CD4-positive, alpha-beta T cell treated with Interleukin-6 for 4 hours (primary cell): ENCODE data around the gene KRT2.

ENCODE experiments used
- DNase-seq: peaks from one replicate; pipeline ENCODE4 v3.0.0-alpha.2; 2020; ENCODE audit warnings: mixed read lengths

The KRT2 gene

GRCh38 chr12:52651726-52652261, at the start of gene KRT2:
Gene KRT2, minus strand, starts transcription at chr12:52652211. Its CDS starts 69 bp downstream, at chr12:52652142.
- DNase-seq, result no peak

DNA sequence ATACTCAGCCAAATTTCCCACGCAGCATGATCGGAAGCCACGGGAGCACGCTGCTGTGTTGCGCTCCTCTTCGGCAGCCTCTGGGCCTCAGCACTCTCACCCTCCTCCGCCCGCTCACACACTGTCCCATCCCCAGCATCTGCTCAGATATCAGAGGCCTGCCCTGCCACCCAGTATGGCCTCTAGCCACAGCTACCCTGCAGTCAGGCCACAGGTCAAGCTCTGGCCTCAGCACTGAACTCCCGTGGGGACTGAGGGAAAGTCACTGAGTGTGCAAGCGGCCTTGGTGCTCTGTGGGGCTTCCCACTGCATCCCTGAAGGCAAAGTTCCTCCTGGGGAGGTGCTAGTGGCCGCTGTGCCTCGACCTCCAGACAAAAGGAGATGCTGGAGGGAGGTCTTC, 49.3 kb upstream of the KRT2 start:
- no peak for DNase-seq

- no peak for DNase-seq
Observed at GRCh38 chr12:52699960-52700359, 47.9 kb upstream of the KRT2 start.

DNA sequence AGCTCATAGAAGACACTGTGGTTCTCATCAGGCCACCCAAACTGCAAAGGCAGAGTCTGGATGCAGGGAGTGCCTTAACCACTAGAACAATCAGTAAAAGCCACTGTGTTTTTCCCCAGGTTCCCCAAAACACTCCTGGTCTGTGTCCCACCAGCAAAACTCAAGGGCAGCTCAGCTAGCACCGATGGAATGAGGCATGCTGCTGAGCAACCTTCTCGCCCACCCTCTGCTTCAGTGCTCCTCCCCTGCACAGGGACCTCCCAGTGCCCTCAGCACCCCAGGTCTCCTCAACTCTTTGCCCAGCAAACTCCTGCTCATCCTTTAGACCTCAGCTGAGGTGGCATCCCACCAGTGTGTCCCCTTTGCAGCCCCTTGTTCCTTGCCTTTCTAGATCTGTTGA, 47.4 kb upstream of the KRT2 start:
- DNase-seq, result no peak

DNA sequence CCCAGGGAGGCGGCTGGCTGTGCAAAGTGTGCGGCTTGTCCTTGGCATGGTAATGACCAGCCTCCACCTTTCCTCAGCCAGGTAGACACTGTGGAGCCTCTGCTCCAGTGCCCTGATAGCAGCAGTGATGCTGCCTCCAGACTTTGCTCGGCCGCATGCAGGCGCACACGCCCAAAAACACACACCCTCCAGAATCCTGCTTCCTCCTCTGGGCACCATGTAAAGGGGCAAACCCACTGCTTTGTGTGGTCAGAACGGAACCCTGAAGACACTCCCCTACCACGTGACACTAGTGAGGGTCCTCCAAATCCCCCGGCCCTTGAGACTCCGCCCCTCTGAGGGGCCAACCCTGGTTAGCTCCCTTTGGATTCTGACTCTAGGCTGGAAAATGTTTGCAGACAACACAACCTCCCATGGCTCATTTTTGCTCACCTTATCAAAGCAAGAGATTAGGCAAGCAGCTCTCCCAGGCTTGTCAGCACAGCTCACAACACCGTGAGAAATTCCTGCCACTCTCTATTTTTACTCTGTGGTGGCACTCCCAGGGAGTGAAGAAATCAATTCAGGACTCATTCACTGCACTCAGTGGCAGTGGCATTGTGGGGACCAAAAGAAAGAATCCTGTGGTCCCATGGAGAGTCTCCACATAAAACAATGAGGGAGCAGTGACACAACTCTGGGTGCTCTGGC, 46.8 kb upstream of the KRT2 start:
- no peak for DNase-seq

DNA sequence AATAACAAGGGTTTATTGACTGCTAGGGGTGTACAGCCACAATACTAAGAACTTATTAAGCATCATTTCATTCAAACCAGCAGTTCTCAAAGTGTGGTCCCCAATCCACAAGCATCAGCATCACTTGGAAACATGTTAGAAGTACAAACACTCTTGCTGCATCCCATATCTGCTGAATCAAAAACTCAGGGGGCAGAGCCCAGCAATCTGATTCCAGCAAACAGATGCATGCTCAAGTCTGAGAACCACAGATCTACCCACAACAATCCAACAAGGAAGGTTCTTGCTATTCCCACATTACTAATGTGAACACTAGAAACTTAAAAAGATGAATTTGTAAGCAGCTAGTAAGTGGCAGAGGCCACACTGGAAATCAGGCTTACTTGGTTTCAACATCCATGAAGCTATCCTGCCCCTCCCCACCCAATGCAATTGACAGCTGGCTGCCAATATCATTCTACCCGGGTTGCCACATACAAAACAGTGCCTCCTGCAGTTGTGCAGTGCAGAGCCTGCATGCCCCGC, 45.1 kb upstream of the KRT2 start:
- DNase-seq, result no peak

- DNase-seq, result no peak
Observed at GRCh38 chr12:52696588-52696987, 44.6 kb upstream of the KRT2 start.

DNA sequence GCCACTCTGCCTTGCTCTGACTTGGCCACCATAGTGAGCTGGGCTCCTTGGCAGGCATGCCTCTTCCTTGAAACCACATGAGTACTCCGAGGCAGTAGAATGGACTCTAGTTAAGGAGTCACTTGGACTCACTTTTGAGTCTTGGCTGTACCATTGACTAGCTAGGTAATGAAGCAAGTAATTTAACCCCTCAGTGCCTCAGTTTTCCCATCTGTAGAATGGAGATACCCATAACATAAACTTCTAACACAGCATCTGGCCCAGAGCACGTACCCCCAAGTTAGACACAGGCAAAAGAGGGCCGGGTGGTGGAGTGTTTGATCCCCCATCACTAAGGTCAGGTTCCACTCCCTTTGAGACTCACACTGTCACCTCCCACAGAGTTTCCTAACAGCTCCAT, 43.0 kb upstream of the KRT2 start:
- no peak for DNase-seq

GRCh38 chr12:52694151-52694550, 42.1 kb upstream of the KRT2 start:
- no peak for DNase-seq

DNA sequence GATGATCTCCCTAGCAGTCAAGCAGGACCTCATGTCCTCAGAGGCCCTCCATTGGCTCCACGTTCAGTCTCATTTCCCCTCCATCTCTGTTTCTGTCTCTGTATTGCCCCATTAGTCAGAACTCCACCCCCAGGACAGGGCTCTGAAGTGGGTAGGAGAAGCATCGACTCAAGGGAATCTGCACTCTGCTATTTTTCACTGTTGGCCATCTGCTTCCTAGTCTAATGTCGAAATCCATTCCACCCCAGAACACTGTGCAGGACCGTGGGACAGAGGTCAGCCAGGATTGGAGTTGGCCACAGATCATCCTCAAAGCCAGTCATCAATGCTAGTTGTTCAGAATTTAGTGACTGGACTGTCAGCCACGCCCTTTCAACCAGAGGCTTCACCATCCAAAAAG, 41.2 kb upstream of the KRT2 start:
- DNase-seq, result no peak

DNA sequence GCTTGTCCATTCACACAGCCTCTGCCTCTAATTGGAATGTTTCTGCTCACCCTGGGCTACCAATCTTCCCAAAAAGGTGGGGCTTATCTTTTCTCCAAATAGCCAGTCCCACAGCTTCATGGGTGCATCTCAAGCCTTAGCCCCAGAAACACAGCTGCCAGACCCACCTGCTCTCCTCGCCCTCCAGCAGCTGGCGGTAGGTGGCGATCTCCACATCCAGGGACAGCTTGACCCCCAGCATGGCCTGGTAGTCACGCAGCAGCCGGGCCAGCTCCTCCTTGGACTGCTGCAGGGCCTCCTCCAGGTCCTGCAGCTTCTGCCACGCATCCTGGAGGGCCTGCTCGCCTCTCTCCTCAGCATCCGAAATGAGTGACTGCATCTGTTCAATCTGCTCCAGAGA, 40.2 kb upstream of the KRT2 start:
- DNase-seq, result no peak

DNA sequence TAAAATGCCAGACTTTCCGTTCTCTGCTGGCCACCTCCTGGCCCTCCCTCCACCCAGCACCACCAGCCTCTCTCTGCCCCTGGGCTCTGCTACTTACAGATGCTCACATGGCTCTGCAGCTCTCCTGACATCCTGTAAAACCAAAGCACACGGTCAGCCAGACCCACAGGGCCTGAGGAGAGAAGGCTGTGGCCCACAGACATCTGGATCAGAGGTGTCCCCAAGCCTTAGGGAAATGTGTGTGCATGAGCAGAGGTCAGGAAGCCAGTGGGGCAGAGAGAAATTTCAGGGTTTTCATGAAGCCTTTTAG, 39.8 kb upstream of the KRT2 start:
- no peak for DNase-seq

DNA sequence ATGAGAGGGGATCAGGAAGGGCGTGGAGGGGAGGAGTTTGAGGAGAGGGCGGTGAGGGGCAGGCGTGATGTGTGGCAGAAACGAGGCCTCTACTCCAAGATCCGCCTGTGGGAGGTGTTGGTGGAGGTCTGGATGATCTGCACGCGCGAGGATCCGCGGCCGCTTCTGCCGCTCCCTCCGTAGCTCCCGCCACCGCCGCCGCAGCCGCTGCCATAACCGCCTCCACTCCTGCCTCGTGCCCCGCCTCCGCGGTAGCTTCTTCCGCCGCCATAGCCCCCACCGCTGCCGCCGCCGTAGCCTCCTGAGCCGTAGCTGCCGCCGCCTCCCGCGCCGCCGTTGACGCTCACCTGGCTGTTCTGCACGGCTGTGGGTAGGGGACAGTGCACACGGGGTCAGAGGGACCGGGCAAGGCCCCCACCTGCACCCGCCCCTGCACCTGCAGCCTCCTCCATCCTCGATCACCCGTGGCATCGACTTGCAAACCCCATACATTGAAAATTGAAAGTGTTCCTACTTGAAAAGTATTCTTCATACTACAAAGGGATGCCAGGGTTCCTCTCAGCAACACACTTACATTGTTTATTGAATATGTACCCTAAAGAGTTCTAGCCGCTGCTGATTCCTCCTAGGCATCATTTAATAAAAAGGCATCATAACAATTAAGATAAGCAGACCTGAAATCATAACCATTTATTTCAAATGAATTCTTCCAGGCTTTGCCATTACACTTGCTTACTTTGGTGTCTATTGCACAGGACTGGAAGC, 39.2 kb upstream of the KRT2 start:
- DNase-seq, result peak; percentile 76

GRCh38 chr12:52690351-52691075, 38.5 kb upstream of the KRT2 start:
- peak; percentile 8 for DNase-seq

GRCh38 chr12:52689936-52690335, 37.9 kb upstream of the KRT2 start:
- no peak for DNase-seq

DNA sequence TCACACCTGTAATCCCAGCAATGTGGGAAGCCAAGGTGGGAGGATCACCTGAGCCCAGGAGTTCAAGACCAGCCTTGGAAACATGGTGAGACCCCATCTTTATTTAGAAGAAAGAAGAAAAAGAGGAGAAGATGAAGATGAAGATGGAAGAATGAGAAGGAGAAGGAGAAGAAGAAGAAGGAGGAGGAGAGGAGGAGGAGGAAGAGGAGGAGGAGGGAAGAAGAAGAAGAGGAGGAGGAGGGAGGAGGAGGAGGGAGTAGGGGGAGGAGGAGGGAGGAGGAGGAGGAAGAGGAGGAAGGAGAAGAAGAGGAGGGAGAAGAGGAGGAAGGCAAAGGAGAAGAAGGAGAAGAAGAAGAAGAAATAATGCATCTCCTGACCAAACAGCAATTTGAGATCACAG, 37.2 kb upstream of the KRT2 start:
- no peak for DNase-seq

- DNase-seq, result no peak
Observed at GRCh38 chr12:52688481-52688880, 36.5 kb upstream of the KRT2 start.

DNA sequence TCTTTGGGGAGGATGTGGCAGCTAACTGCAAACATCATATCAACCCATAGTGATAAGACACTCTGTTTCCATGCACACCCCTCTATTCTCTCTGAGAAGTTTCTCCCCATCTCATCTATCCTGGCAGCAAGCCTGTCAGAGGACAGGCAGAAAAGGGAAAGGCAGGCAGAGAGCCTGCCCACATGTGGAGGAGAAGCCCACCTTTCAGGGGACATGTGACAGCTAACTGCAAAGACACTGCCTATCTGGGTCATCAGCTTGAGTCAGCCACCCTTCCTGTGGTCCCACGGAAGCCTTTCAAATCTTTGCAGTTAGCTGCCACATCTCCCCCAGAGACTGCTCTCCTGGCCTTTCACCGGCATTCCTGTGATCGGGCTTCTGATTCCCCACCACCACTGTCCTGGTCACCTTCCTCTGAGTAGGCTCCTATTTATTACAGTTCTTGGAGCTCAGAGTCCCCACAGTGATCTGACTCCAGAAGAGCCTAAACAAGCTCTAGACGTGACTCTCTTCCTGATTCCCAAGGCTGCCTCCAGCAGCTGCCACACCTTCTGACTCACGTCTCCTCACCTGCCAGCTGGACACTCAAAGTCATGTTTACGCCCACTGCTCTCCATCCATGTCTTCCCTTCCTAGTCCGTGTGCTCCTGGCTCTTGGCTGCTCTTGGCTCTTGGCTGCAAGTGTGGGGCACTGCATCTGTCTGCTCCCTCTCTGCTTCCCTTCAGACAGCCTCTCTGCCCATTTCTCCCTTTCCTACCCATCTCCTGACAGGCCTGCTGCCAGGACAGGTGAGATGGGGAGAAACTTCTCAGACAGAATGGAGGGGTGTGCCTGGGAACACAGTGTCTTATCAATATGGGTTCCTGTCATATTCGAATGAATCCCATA, 35.7 kb upstream of the KRT2 start:
- no peak for DNase-seq

- DNase-seq, result no peak
Observed at GRCh38 chr12:52686756-52687487, 34.9 kb upstream of the KRT2 start.

DNA sequence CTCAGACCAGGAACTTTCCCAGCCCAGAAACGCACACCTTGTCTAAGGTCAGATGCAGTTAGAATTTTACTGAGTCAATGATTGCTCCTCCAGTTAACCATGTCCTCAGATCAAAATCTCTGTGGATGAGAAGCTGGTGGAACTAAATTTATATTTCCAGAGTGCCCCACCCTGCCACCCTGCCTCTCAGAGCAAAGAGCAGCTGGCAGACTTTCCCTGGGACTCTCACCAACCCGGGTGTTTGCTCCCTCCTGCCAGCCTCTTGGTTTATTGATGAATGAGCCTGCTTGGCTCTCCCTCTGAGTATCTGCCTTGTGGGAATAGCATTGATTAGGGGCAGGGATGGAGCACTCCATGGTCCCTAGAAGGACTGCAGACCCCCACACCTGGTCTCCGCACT, 34.1 kb upstream of the KRT2 start:
- DNase-seq, result no peak

DNA sequence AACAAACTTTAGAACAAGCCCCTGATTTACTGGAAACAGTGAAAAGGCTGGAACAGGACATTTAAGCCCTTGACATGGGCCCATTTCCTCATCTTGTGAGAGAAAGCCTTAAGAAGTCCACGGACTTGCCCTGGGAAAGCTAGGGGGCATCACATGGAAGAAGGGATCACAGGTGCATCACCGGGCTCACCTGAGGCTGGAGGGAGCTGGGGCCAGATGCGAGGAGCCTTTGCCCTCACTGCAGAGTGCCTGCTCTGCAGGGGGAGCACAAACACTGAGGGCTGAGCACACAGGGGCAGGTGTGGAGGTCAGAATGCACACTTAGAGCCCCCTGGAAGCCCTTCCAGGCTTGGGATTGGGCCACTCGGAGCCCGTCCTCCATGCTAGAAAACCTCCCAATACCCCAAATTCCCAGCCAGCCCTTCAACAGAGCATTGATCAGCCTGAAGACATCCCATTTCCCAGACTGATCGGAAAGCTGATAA, 33.4 kb upstream of the KRT2 start:
- no peak for DNase-seq

DNA sequence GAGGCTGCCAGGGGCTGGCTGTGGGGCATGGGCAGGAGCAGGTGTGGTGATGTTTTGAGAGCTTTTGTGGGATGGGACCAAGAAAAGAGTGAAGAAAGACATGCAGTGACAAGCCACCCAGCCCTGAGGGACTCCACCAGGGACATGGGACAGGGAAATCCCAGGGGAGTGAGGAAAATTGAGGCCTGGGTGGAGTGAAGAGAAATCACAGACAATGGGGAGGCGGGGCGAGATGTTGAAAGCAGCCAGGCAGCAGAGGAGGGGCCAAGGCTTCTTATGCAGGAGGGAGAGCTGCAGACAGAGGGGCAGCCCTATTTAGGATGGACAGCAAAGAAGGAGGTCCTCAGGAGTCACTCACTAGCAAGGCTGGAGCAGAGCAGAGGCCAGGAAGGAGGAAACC, 32.4 kb upstream of the KRT2 start:
- no peak for DNase-seq
